Measurements from ENCODE around the gene CPN2.

DNA sequence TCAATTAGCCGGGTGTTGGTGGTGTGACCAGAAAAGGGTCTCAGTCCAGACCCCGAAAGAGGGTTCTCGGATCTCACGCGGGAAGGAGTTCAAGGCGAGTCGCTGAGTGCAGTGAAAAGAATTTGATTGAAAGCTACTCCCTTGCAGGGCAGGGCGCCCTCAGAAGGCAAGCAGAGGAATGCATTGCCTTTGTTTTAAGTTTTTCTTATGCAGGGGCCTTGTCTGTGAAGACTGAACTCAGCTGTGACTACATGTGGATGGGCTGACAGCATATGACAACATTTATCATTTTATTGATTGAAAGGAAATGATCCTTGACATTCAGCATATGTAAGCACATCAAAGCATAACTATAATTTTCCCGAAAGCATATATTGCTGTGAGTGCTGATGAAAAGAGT, 11.8 kb downstream of the CPN2 start:
- no peak for TF ChIP-seq CTCF (IDR thresholded peaks at IDR 0.05)
- TF ChIP-seq POLR2A (IDR thresholded peaks at IDR 0.05), result no peak

All from uterus (tissue), 2 donors.